Osteoblast (primary cell): ENCODE measurements around the gene RPL10A. TPM values are rescaled to one million over a fixed set of nuclear protein-coding genes. Genes with fewer than 3 reads are reported as not detected.

Experiments used
- DNase-seq: peaks from one replicate; pipeline ENCODE4 v3.0.0; 2011; ENCODE audit warnings: low spot score, mixed read lengths; ENCODE audit not compliant: insufficient read length; ENCODE audit errors: missing footprints
- H2AFZ ChIP-seq: 2 replicates; pipeline ENCODE4 v1.6.0; 2011; ENCODE audit warnings: mild to moderate bottlenecking, low read length
- H3K27ac ChIP-seq: 2 replicates; pipeline ENCODE4 v1.5.1; 2011; ENCODE audit warnings: mild to moderate bottlenecking, low read depth, low read length, moderate library complexity
- H3K27me3 ChIP-seq: 2 replicates; pipeline ENCODE4 v1.6.0; 2012; ENCODE audit warnings: mild to moderate bottlenecking, control low read depth, inconsistent platforms, low read length, moderate library complexity; ENCODE audit not compliant: insufficient read depth
- H3K36me3 ChIP-seq: 2 replicates; pipeline ENCODE4 v1.5.1; 2011; ENCODE audit warnings: mild to moderate bottlenecking, low read length, control low read depth, moderate library complexity; ENCODE audit not compliant: insufficient read depth
- H3K4me1 ChIP-seq: 2 replicates; pipeline ENCODE4 v1.5.1; 2011; ENCODE audit warnings: mild to moderate bottlenecking, low read length, control low read depth, moderate library complexity; ENCODE audit not compliant: insufficient read depth
- H3K4me2 ChIP-seq: 2 replicates; pipeline ENCODE4 v1.6.0; 2011; ENCODE audit warnings: mild to moderate bottlenecking, low read length; ENCODE audit not compliant: insufficient read depth
- H3K4me3 ChIP-seq: fragments of 200-600 bp; sonication (generic); 3 replicates; pipeline ENCODE4 v1.5.1; 2012; ENCODE audit warnings: mild to moderate bottlenecking, low read length, inconsistent platforms; ENCODE audit not compliant: insufficient read depth
- H3K79me2 ChIP-seq: 2 replicates; pipeline ENCODE4 v1.6.0; 2012; ENCODE audit warnings: mild to moderate bottlenecking, low read length, control low read depth, inconsistent platforms; ENCODE audit not compliant: insufficient read depth
- H3K9me3 ChIP-seq: 2 replicates; pipeline ENCODE4 v1.5.1; 2011; ENCODE audit warnings: low read depth, low read length, control low read depth
- H4K20me1 ChIP-seq: 2 replicates; pipeline ENCODE4 v1.6.0; 2012; ENCODE audit warnings: mild to moderate bottlenecking, low read length, control low read depth; ENCODE audit not compliant: insufficient read depth
- CTCF ChIP-seq: IDR thresholded peaks from 2 replicates; pipeline ENCODE4 v1.5.1; 2011; ENCODE audit warnings: mild to moderate bottlenecking, low read depth, low read length, moderate library complexity; ENCODE audit errors: extremely low read depth
- total RNA-seq: library from RNA; depleted of rRNA; stranded (reverse); fragments of >200 nt; gene quantifications from 2 replicates; pipeline ENCODE4 v1.2.3, GENCODE V29; 2012

Gene RPL10A
- total RNA-seq, 1 donor, result 1,373 TPM

GRCh38 chr6:35506536-35506935 lies 38.3 kb downstream of the RPL10A start:
- Histone ChIP-seq H3K79me2 (no peaks in the 10 kb centered on the region), H3K27ac (no peak overlapping the region), H3K9me3 (no peaks in the 10 kb centered on the region), H3K4me2 (no peak overlapping the region), H3K4me3 (no peak overlapping the region), H3K4me1 (peaks cover 4% of the 10 kb centered on the region), H3K36me3 (no peaks in the 10 kb centered on the region), H2AFZ (no peak overlapping the region), H3K27me3 (peaks cover 44% of the 10 kb centered on the region), H4K20me1 (peaks cover 3% of the 10 kb centered on the region)
- TF ChIP-seq CTCF, result no peak
- peak; percentile 45 for DNase-seq

GRCh38 chr6:35507221-35507620 lies 39.0 kb downstream of the RPL10A start:
- no peak for TF ChIP-seq CTCF
- Histone ChIP-seq H2AFZ (no peak overlapping the region), H3K9me3 (no peaks in the 10 kb centered on the region), H4K20me1 (peaks cover 3% of the 10 kb centered on the region), H3K27me3 (peaks cover 48% of the 10 kb centered on the region), H3K36me3 (no peaks in the 10 kb centered on the region), H3K27ac (no peak overlapping the region), H3K4me2 (no peak overlapping the region), H3K4me1 (peaks cover 4% of the 10 kb centered on the region), H3K79me2 (no peaks in the 10 kb centered on the region), H3K4me3 (no peak overlapping the region)
- DNase-seq, result peak; percentile 91

GRCh38 chr6:35508027-35508426 lies 39.8 kb downstream of the RPL10A start:
- H3K36me3 ChIP-seq, result no peaks in the 10 kb centered on the region
- H4K20me1 ChIP-seq, result peaks cover 3% of the 10 kb centered on the region
- no peak overlapping the region for H3K4me3 ChIP-seq
- no peaks in the 10 kb centered on the region for H3K9me3 ChIP-seq
- no peak overlapping the region for H3K4me2 ChIP-seq
- H3K79me2 ChIP-seq, result no peaks in the 10 kb centered on the region
- no peak overlapping the region for H2AFZ ChIP-seq
- H3K4me1 ChIP-seq, result peaks cover 4% of the 10 kb centered on the region
- TF ChIP-seq CTCF, result no peak
- H3K27me3 ChIP-seq, result peaks cover 55% of the 10 kb centered on the region
- no peak overlapping the region for H3K27ac ChIP-seq
- peak; percentile 72 for DNase-seq

GRCh38 chr6:35508542-35508941 lies 40.3 kb downstream of the RPL10A start:
- no peak overlapping the region for H3K4me2 ChIP-seq
- H4K20me1 ChIP-seq, result peaks cover 3% of the 10 kb centered on the region
- peaks cover 50% of the 10 kb centered on the region for H3K27me3 ChIP-seq

More at GRCh38 chr6:35508542-35508941, 40.3 kb downstream of the RPL10A start:
- Histone ChIP-seq H2AFZ (no peak overlapping the region), H3K79me2 (no peaks in the 10 kb centered on the region), H3K36me3 (no peaks in the 10 kb centered on the region), H3K4me1 (peaks cover 4% of the 10 kb centered on the region), H3K27ac (no peak overlapping the region), H3K4me3 (no peak overlapping the region), H3K9me3 (no peaks in the 10 kb centered on the region)
- no peak for TF ChIP-seq CTCF
- peak; percentile 27 for DNase-seq
